Measurements from ENCODE around the gene NDUFAF8. TPM values are rescaled to one million over a fixed set of nuclear protein-coding genes. Genes with fewer than 3 reads are reported as not detected.

NDUFAF8 gene
- total and polyA plus RNA-seq, 8 donors, result 14.5 to 185 (median 43.4) TPM; not detected in 1

- TF ChIP-seq POLR2A (IDR thresholded peaks at IDR 0.05), result peak in 1 of 4 donors; percentile 83
- no peak for TF ChIP-seq POLR2AphosphoS5 (IDR thresholded peaks at IDR 0.05)
- TF ChIP-seq CTCF (IDR thresholded peaks at IDR 0.05), result peak in 5 of 7 experiments; percentile 71 to 96 (median 83)
- TF ChIP-seq EP300 (IDR thresholded peaks at IDR 0.05), result no peak
- WGBS, 5 donors, result 60 to 65% (median 64%) methylated on average over 19 of the region's 19 CpGs
- peaks cover 41 to 66% (median 61%) of the 10 kb centered on the region in 4 donors for H3K36me3 ChIP-seq
- intact Hi-C loops (cut with DNase I; ENCODE audit: low total_unique reads), result no loop called here
- H3K27me3 ChIP-seq, result no peaks in the 10 kb centered on the region
- H3K27ac ChIP-seq, result no peak overlapping the region
- H3K4me3 ChIP-seq, result no peak overlapping the region
- DNase-seq, result peak; percentile 57 to 78
- peaks cover 11 to 30% (median 20%) of the 10 kb centered on the region in 4 donors for H3K4me1 ChIP-seq
- H3K9me3 ChIP-seq, result no peaks in the 10 kb centered on the region
These were observed 14.4 kb downstream of the NDUFAF8 start for GRCh38 chr17:81253358-81254131.

DNA sequence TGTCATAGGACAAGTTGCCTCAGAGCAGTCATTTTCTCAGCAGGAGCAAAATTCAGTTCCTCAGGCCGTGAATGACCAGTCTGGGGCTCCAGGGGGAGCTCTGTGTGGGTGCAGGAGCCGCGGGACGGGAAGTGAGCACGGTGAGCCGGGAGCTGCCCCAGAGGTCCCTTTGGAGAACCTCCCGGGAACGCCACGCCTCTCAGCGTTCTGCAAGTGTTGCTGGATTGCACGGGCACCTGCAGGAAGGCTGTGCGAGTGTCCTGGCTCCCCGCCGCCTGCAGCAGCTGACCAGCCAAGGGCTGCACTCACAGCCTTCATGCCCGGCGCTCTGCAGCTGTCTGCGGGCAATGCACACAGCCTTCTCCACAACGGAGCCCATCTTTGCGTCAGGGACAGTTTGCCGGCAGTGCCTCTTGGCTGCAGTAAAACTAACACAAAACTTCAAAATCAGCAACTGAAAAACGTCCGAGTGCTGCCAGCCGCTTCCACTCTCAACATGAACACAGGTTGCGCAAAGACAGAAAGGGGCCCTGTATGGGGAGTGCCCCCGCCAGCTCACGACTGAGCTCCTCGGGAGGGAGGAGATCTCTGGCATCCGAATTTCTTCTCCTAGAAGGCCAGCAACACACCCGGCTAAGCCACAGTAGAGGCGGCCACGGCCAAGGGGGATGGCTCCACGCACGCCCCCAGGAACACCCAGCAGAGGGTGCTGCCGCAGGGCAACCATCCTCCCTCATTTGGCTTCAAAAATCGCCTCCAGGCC is 16.0 kb downstream of the NDUFAF8 start:
- peak; percentile 93 to 96 for DNase-seq
- Histone ChIP-seq H3K4me1 (peaks cover 11 to 30% (median 20%) of the 10 kb centered on the region in 4 donors), H3K27me3 (no peaks in the 10 kb centered on the region), H3K27ac (peak overlapping the region in 4 of 5 donors; percentile 35 to 72 (median 60)), H3K4me3 (no peak overlapping the region), H3K36me3 (peaks cover 51 to 71% (median 67%) of the 10 kb centered on the region in 4 donors), H3K9me3 (no peaks in the 10 kb centered on the region)
- WGBS, 5 donors, result 19 to 32% (median 24%) methylated on average over 31 to 35 of the region's 35 CpGs
- intact Hi-C loops (cut with DNase I; ENCODE audit: low total_unique reads), result loop anchor here (5.0 kb wide), 1 partner anchor 347 kb away; no protein-coding TSS in a partner anchor
- TF ChIP-seq POLR2AphosphoS5 (IDR thresholded peaks at IDR 0.05) (peak; percentile 23 to 67 (median 52)), EP300 (IDR thresholded peaks at IDR 0.05) (no peak), CTCF (IDR thresholded peaks at IDR 0.05) (peak in 5 of 7 experiments; percentile 35 to 83 (median 51))

DNA sequence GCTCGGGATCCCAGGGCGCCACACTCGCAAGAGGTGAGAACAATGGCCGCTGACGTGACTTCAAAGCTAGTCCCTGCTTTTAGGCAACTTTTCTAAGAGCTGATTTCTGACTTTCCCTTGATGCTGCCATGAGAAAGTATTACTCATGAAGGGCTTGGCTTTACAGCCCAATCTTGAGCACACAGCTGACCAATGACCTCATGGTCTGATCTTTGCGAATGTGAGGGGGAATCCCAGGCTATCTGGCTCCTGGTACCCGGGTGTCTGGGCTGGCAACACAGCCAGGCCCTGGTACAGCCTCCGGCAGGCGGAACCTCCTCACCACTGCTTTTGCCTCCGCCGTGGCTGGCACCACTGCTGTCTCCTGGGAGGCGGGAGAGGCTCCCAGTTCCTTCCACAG is 17.5 kb downstream of the NDUFAF8 start:
- peaks cover 52 to 71% (median 67%) of the 10 kb centered on the region in 4 donors for H3K36me3 ChIP-seq
- WGBS, 5 donors, result 78 to 86% (median 82%) methylated on average over 12 of the region's 12 CpGs

More for the DNA sequence above, 17.5 kb downstream of the NDUFAF8 start:
- Histone ChIP-seq H3K27me3 (no peaks in the 10 kb centered on the region), H3K4me3 (no peak overlapping the region), H3K4me1 (peaks cover 11 to 30% (median 20%) of the 10 kb centered on the region in 4 donors), H3K9me3 (no peaks in the 10 kb centered on the region), H3K27ac (peak overlapping the region in 2 of 5 donors; percentile 72)
- DNase-seq, result no peak
- intact Hi-C loops (cut with DNase I; ENCODE audit: low total_unique reads), result loop anchor here (5.0 kb wide), 1 partner anchor 346 kb away; no protein-coding TSS in a partner anchor
- TF ChIP-seq EP300 (IDR thresholded peaks at IDR 0.05), result no peak
- TF ChIP-seq CTCF (IDR thresholded peaks at IDR 0.05), result no peak
- TF ChIP-seq POLR2AphosphoS5 (IDR thresholded peaks at IDR 0.05), result no peak
- TF ChIP-seq POLR2A (IDR thresholded peaks at IDR 0.05), result no peak
